Measurements from ENCODE around the gene ZNF503. TPM values are rescaled to one million over a fixed set of nuclear protein-coding genes. Genes with fewer than 3 reads are reported as not detected.

The ZNF503 gene
- total and polyA plus RNA-seq, 2 of the 8 experiments (the other 6 are each of a cell fraction or from before 2014, with no cell fraction given), result 0.03 to 0.13 TPM

DNA sequence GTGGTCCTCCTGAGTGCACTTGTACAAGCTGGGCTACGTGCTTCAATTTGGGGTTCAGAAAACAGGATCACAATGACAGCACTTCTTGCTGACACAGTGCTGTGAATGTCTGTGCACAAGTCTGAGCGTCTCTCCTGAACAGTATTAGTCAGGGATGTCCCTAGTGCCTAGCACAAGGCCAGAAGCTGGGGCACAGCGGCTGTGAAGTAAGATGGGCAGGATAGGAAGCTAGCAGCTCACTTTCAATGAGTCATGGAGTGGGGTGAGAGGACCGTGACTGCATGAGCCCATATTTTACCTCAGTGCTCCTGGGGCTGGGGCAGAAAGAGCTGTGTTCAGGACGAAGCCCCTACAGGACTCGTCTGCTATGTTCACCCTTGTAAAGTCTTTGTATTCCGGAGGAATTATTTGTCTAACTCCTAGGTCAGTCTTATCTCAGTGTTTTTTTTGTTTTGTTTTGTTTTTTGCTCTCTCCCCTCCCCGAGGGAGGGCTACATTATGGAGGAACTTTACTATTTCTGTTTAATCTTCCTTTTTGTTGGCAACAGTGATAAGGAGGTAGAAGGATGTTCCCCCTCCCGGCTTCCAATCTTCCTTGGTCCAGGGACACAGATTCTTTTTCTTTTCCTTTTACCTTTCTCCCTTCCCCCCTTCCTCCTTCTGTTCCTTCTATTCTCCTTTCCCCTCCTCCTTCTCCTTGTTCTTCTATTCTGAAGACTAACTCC, 27.0 kb upstream of the ZNF503 start:
- Histone ChIP-seq H4K5ac (ENCODE audit: insufficient read length, low read depth, low read length) (no peak overlapping the region), H2BK5ac (ENCODE audit: low read depth, low read length) (no peak overlapping the region), H2BK15ac (ENCODE audit: low read length) (no peak overlapping the region), H2BK20ac (ENCODE audit: low read length) (no peak overlapping the region), H3K36me3 (ENCODE audit: control insufficient read depth in 2 of 4, insufficient read depth in 4 of 4, low read length in 3 of 4) (no peaks in the 10 kb centered on the region), H2BK12ac (ENCODE audit: low read depth, low read length) (no peak overlapping the region), H3K9me3 (ENCODE audit: insufficient read depth in 2 of 2, low read depth in 1 of 2, low read length in 1 of 2) (no peaks in the 10 kb centered on the region), H3K9ac (replicated peaks in 1 of 4; ENCODE audit: extremely low read depth in 1 of 4, low read depth in 3 of 4, low read length in 3 of 4) (no peak overlapping the region), H2AFZ (ENCODE audit: low read length) (no peak overlapping the region), H2AK5ac (ENCODE audit: low read depth, low read length) (no peak overlapping the region), H4K20me1 (replicated peaks in 1 of 2; ENCODE audit: control insufficient read depth in 1 of 2, insufficient read depth in 2 of 2, low read length in 2 of 2) (peaks cover 7% of the 10 kb centered on the region in 2 experiments), H3K23me2 (ENCODE audit: low read depth, low read length) (peaks cover 4% of the 10 kb centered on the region; the same call in 1 of the 2 replicates), H3K79me2 (ENCODE audit: control insufficient read depth in 1 of 2, insufficient read depth in 2 of 2, low read length in 2 of 2) (no peaks in the 10 kb centered on the region), H4K8ac (ENCODE audit: extremely low read depth, insufficient read depth, low read length) (no peak overlapping the region), H3K27me3 (replicated peaks in 1 of 4; ENCODE audit: control insufficient read depth in 3 of 4, extremely low read depth in 1 of 4, insufficient read depth in 3 of 4, low read length in 3 of 4) (peaks cover 49 to 80% (median 70%) of the 10 kb centered on the region in 4 experiments), H3K14ac (ENCODE audit: insufficient read length) (no peak overlapping the region), H2BK120ac (replicated peaks; ENCODE audit: low read depth, low read length) (no peak overlapping the region), H3K27ac (ENCODE audit: low read depth, low read length) (no peak overlapping the region), H3K4me2 (ENCODE audit: insufficient read depth in 1 of 2, low read depth in 2 of 2, low read length in 2 of 2) (no peak overlapping the region), H3K4ac (replicated peaks; ENCODE audit: insufficient read length, low read depth, low read length) (no peak overlapping the region), H3K4me1 (replicated peaks in 1 of 4; ENCODE audit: control insufficient read depth in 3 of 4, insufficient read depth in 4 of 4, low read length in 3 of 4) (peaks cover 5 to 13% (median 8%) of the 10 kb centered on the region in 4 experiments), H3K18ac (ENCODE audit: extremely low read depth, low read length) (no peak overlapping the region), H3K23ac (ENCODE audit: insufficient read length) (no peak overlapping the region), H4K91ac (replicated peaks; ENCODE audit: insufficient read length, low read length) (no peak overlapping the region), H3K4me3 (ENCODE audit: extremely low read depth in 1 of 4, insufficient read depth in 2 of 4, low read depth in 3 of 4, low read length in 4 of 4) (no peak overlapping the region), H3K56ac (replicated peaks; ENCODE audit: insufficient read length, low read depth, low read length) (no peak overlapping the region), H3K79me1 (ENCODE audit: low read depth, low read length) (no peaks in the 10 kb centered on the region)
- POLR2A ChIA-PET (ENCODE audit: partially characterized antibody), result no interaction called here
- DNase-seq (ENCODE audit: low read depth in 1 of 2, low spot score in 2 of 2), result no peak
- FAIRE-seq, result no peak
- CTCF ChIA-PET (ENCODE audit: partially characterized antibody), result interaction anchor here (0.6 to 2.7 kb wide), 6 partner anchors 8 to 165 kb away, joined by 3 to 16 read pairs (median 3); no protein-coding TSS in a partner anchor
- 74% methylated on average over 9 of the region's 9 CpGs; no CpG with 5 or more reads in 1 of the 2 experiments for WGBS, 2 experiments (ENCODE audit: extremely low coverage in 1 of 2, insufficient coverage in 1 of 2, insufficient read length in 1 of 2, insufficient replicate concordance in 2 of 2, low coverage in 1 of 2, low lambda C conversion rate in 2 of 2, missing lambda C conversion rate in 1 of 2)
- TF ChIP-seq MAFK (IDR thresholded peaks at IDR 0.05; ENCODE audit: low read depth, low read length), result no peak
- no peak for TF ChIP-seq RBBP5 (IDR thresholded peaks at IDR 0.05; ENCODE audit: borderline replicate concordance, low read depth, low read length)
- no peak for TF ChIP-seq EGR1 (IDR thresholded peaks at IDR 0.05; ENCODE audit: borderline replicate concordance, low read depth, low read length)
